Astrocyte of the spinal cord (primary cell): ENCODE results near the gene KAZN.

Source experiments
- DNase-seq: peaks from one replicate; pipeline ENCODE4 v3.0.0; 2011; ENCODE audit warnings: low read depth, low spot score
- H3K4me3 ChIP-seq: 2 replicates; pipeline ENCODE4 v1.5.1; 2011; ENCODE audit warnings: low read depth, mild to moderate bottlenecking, low read length, moderate library complexity
- CTCF ChIP-seq: IDR thresholded peaks from 2 replicates; pipeline ENCODE4 v1.5.1; 2012; ENCODE audit warnings: low read depth, mild to moderate bottlenecking, low read length, inconsistent platforms
- in situ Hi-C: cut with HindIII; loops from 2 replicates; pipeline ENCODE4 v1.10.0; 2017; ENCODE audit warnings: low sequenced_read_pairs

Gene KAZN

GRCh38 chr1:14852291-14852690, 253.8 kb downstream of the KAZN start:
- in situ Hi-C loops, result no loop called here
- DNase-seq, result no peak
- no peak overlapping the region for H3K4me3 ChIP-seq
- TF ChIP-seq CTCF, result no peak

- TF ChIP-seq CTCF, result no peak
- in situ Hi-C loops, result no loop called here
- no peak overlapping the region for H3K4me3 ChIP-seq
- DNase-seq, result no peak
These were observed 255.0 kb downstream of the KAZN start for GRCh38 chr1:14853518-14853917.

- H3K4me3 ChIP-seq, result no peak overlapping the region
- no peak for DNase-seq
- in situ Hi-C loops, result no loop called here
- TF ChIP-seq CTCF, result no peak
These were observed 256.8 kb downstream of the KAZN start for GRCh38 chr1:14855268-14855667.

- no peak for DNase-seq
- H3K4me3 ChIP-seq, result no peak overlapping the region
- TF ChIP-seq CTCF, result no peak
- in situ Hi-C loops, result no loop called here
These were observed 257.3 kb downstream of the KAZN start for GRCh38 chr1:14855801-14856200.

- no peak for DNase-seq
- TF ChIP-seq CTCF, result no peak
- in situ Hi-C loops, result no loop called here
- no peak overlapping the region for H3K4me3 ChIP-seq
These were observed 259.1 kb downstream of the KAZN start for GRCh38 chr1:14857436-14858195.

GRCh38 chr1:14862114-14862771, 263.8 kb downstream of the KAZN start:
- no peak for TF ChIP-seq CTCF
- no peak overlapping the region for H3K4me3 ChIP-seq
- in situ Hi-C loops, result no loop called here
- DNase-seq, result no peak
